GM12873 (cell line): ENCODE results near the gene WT1.

Source experiments
- CTCF ChIP-seq: IDR thresholded peaks from 2 replicates; pipeline ENCODE4 v1.5.1; 2012; ENCODE audit warnings: low read depth, mild to moderate bottlenecking, moderate library complexity, low read length, control low read depth; ENCODE audit not compliant: insufficient read depth; ENCODE audit errors: missing control alignments

WT1 gene

GRCh38 chr11:32421992-32422391 is 13.3 kb downstream of the WT1 start:
- TF ChIP-seq CTCF = no peak

- no peak for TF ChIP-seq CTCF
Measured at GRCh38 chr11:32420937-32421901, 14.1 kb downstream of the WT1 start.

- no peak for TF ChIP-seq CTCF
Measured at GRCh38 chr11:32420139-32420538, 15.2 kb downstream of the WT1 start.

GRCh38 chr11:32418836-32419235 is 16.5 kb downstream of the WT1 start:
- no peak for TF ChIP-seq CTCF

GRCh38 chr11:32417806-32418205 is 17.5 kb downstream of the WT1 start:
- no peak for TF ChIP-seq CTCF

- TF ChIP-seq CTCF = no peak
Measured at GRCh38 chr11:32416301-32416700, 19.0 kb downstream of the WT1 start.

- no peak for TF ChIP-seq CTCF
Measured at GRCh38 chr11:32414925-32415324, 20.4 kb downstream of the WT1 start.
